H1 (cell line): Measurements from ENCODE around the gene FARP2. TPM values are rescaled to one million over a fixed set of nuclear protein-coding genes. Genes with fewer than 3 reads are reported as not detected.

ENCODE experiments used
- CTCF ChIA-PET: fragments of 300-600 bp; sonication (Branson Sonifier 250); formaldehyde crosslinking; loops from one replicate; lab custom pipeline; 2021; ENCODE audit not compliant: partially characterized antibody; lab: Charles Lee
- POLR2A ChIA-PET: fragments of 300-600 bp; sonication (Branson Sonifier 250); formaldehyde crosslinking; loops from one replicate; lab custom pipeline; 2021; ENCODE audit warnings: inconsistent platforms; ENCODE audit not compliant: partially characterized antibody; lab: Charles Lee
- DNase-seq, 2 experiments: peaks; one replicate each; pipeline versions ENCODE4 v3.0.0 to v3.0.0-alpha.2; 2010 to 2022; ENCODE audit warnings: low spot score in 2 of 2, low read depth in 1 of 2, mixed read lengths in 1 of 2
- FAIRE-seq: peaks from 2 replicates; lab custom pipeline; 2011; peaks lifted over from hg19 to GRCh38; lab: Jason Lieb, UNC
- H2AFZ ChIP-seq: 2 replicates; pipeline ENCODE4 v1.8.1; 2012; ENCODE audit warnings: low read length, inconsistent platforms
- H2AK5ac ChIP-seq: 2 replicates; pipeline ENCODE4 v1.6.1; 2013; ENCODE audit warnings: low read depth, low read length
- H2BK120ac ChIP-seq: replicated peaks from 2 replicates; pipeline ENCODE3; 2013; ENCODE audit warnings: low read depth, low read length, inconsistent platforms
- H2BK12ac ChIP-seq: 2 replicates; pipeline ENCODE4 v1.6.1; 2013; ENCODE audit warnings: low read depth, low read length
- H2BK15ac ChIP-seq: 2 replicates; pipeline ENCODE4 v1.6.1; 2013; ENCODE audit warnings: low read length
- H2BK20ac ChIP-seq: 2 replicates; pipeline ENCODE4 v1.6.1; 2013; ENCODE audit warnings: low read length
- H2BK5ac ChIP-seq: 2 replicates; pipeline ENCODE4 v1.6.1; 2013; ENCODE audit warnings: low read depth, low read length
- H3K14ac ChIP-seq: 2 replicates; pipeline ENCODE4 v1.6.1; 2013; ENCODE audit warnings: inconsistent platforms; ENCODE audit not compliant: insufficient read length
- H3K18ac ChIP-seq: 2 replicates; pipeline ENCODE4 v1.6.1; 2013; ENCODE audit warnings: low read length; ENCODE audit errors: extremely low read depth
- H3K23ac ChIP-seq: 2 replicates; pipeline ENCODE4 v1.6.1; 2013; ENCODE audit warnings: inconsistent platforms; ENCODE audit not compliant: insufficient read length
- H3K23me2 ChIP-seq: 2 replicates; pipeline ENCODE4 v1.6.1; 2013; ENCODE audit warnings: low read depth, low read length
- H3K27ac ChIP-seq: 2 replicates; pipeline ENCODE4 v1.6.1; 2011; ENCODE audit warnings: low read depth, low read length, inconsistent platforms
- H3K27me3 ChIP-seq, 4 experiments: replicated peaks in 1 of 4; 1 replicate in 1 of 4; 2 replicates in 3 of 4; pipeline versions ENCODE4 v1.6.1 to v1.8.1; 2011 to 2013; ENCODE audit warnings: low read length in 3 of 4, mild to moderate bottlenecking in 3 of 4, inconsistent platforms in 2 of 4, mixed read lengths in 2 of 4, moderate library complexity in 1 of 4; ENCODE audit not compliant: control insufficient read depth in 3 of 4, insufficient read depth in 3 of 4; ENCODE audit errors: extremely low read depth in 1 of 4
- H3K36me3 ChIP-seq, 4 experiments: 2 replicates each; pipeline versions ENCODE4 v1.6.1 to v1.8.1; 2011 to 2013; ENCODE audit warnings: mild to moderate bottlenecking in 4 of 4, low read length in 3 of 4, moderate library complexity in 2 of 4, control low read depth in 1 of 4, inconsistent platforms in 1 of 4; ENCODE audit not compliant: insufficient read depth in 4 of 4, control insufficient read depth in 2 of 4
- H3K4ac ChIP-seq: replicated peaks from 2 replicates; pipeline ENCODE3; 2013; ENCODE audit warnings: low read length, low read depth, mixed read lengths, inconsistent platforms; ENCODE audit not compliant: insufficient read length
- H3K4me1 ChIP-seq, 4 experiments: replicated peaks in 1 of 4; 1 replicate in 1 of 4; 2 replicates in 3 of 4; pipeline versions ENCODE4 v1.6.1 to v1.8.1; 2011 to 2013; ENCODE audit warnings: low read length in 3 of 4, inconsistent platforms in 2 of 4, mixed read lengths in 1 of 4; ENCODE audit not compliant: insufficient read depth in 4 of 4, control insufficient read depth in 3 of 4
- H3K4me2 ChIP-seq, 2 experiments: 2 replicates each; pipeline versions ENCODE4 v1.6.1 to v1.8.1; 2011 to 2013; ENCODE audit warnings: low read depth in 2 of 2, low read length in 2 of 2, control low read depth in 1 of 2, inconsistent platforms in 1 of 2, mild to moderate bottlenecking in 1 of 2; ENCODE audit not compliant: insufficient read depth in 1 of 2
- H3K4me3 ChIP-seq, 4 experiments: fragments of 200-600, 300-600 bp in 1 of 4; sonication (generic), shearing (Covaris generic), sonication (Bioruptor Twin) in 1 of 4; 2 replicates each; pipeline versions ENCODE4 v1.5.1 to v1.8.1; 2011 to 2016; ENCODE audit warnings: low read length in 4 of 4, low read depth in 3 of 4, control low read depth in 2 of 4, inconsistent platforms in 2 of 4, mild to moderate bottlenecking in 2 of 4, mixed read lengths in 1 of 4, moderate library complexity in 1 of 4; ENCODE audit not compliant: insufficient read depth in 2 of 4; ENCODE audit errors: extremely low read depth in 1 of 4
- H3K56ac ChIP-seq: replicated peaks from 2 replicates; pipeline ENCODE3; 2013; ENCODE audit warnings: low read depth, mild to moderate bottlenecking, mixed read lengths, low read length, inconsistent platforms; ENCODE audit not compliant: insufficient read length
- H3K79me1 ChIP-seq: 2 replicates; pipeline ENCODE4 v1.6.1; 2013; ENCODE audit warnings: low read depth, low read length, control low read depth
- H3K79me2 ChIP-seq, 2 experiments: 2 replicates each; pipeline versions ENCODE4 v1.6.1 to v1.8.1; 2012 to 2013; ENCODE audit warnings: low read length in 2 of 2, mild to moderate bottlenecking in 2 of 2, inconsistent platforms in 1 of 2; ENCODE audit not compliant: insufficient read depth in 2 of 2, control insufficient read depth in 1 of 2
- H3K9ac ChIP-seq, 4 experiments: replicated peaks in 1 of 4; 1 replicate in 1 of 4; 2 replicates in 3 of 4; pipeline versions ENCODE4 v1.6.1 to v1.8.1; 2011 to 2013; ENCODE audit warnings: low read depth in 3 of 4, low read length in 3 of 4, control low read depth in 2 of 4, mild to moderate bottlenecking in 2 of 4, moderate library complexity in 2 of 4, inconsistent platforms in 1 of 4; ENCODE audit errors: extremely low read depth in 1 of 4
- H3K9me3 ChIP-seq, 2 experiments: 2 replicates each; pipeline versions ENCODE4 v1.6.1 to v1.8.1; 2012 to 2013; ENCODE audit warnings: mild to moderate bottlenecking in 2 of 2, moderate library complexity in 2 of 2, control low read depth in 1 of 2, inconsistent platforms in 1 of 2, low read depth in 1 of 2, low read length in 1 of 2, mixed read lengths in 1 of 2; ENCODE audit not compliant: insufficient read depth in 2 of 2
- H4K20me1 ChIP-seq, 2 experiments: replicated peaks in 1 of 2; 2 replicates each; pipeline versions ENCODE3 to v1.8.1; 2011 to 2013; ENCODE audit warnings: inconsistent platforms in 2 of 2, low read length in 2 of 2, mild to moderate bottlenecking in 1 of 2; ENCODE audit not compliant: insufficient read depth in 2 of 2, control insufficient read depth in 1 of 2
- H4K5ac ChIP-seq: 2 replicates; pipeline ENCODE4 v1.6.1; 2013; ENCODE audit warnings: low read length, low read depth, mixed read lengths, inconsistent platforms; ENCODE audit not compliant: insufficient read length
- H4K8ac ChIP-seq: 2 replicates; pipeline ENCODE4 v1.8.0; 2013; ENCODE audit warnings: mild to moderate bottlenecking, moderate library complexity, low read length, inconsistent platforms; ENCODE audit not compliant: insufficient read depth; ENCODE audit errors: extremely low read depth
- H4K91ac ChIP-seq: replicated peaks from 2 replicates; pipeline ENCODE3; 2013; ENCODE audit warnings: low read length, mixed read lengths, inconsistent platforms; ENCODE audit not compliant: insufficient read length
- ATF2 ChIP-seq: IDR thresholded peaks from 2 replicates; pipeline ENCODE4 v1.6.1; 2012; ENCODE audit warnings: low read length, inconsistent platforms
- CTBP2 ChIP-seq: IDR thresholded peaks from 2 replicates; pipeline ENCODE4 v1.7.0; 2011; ENCODE audit warnings: borderline replicate concordance, mild to moderate bottlenecking, moderate library complexity, mixed read lengths, low read length; ENCODE audit not compliant: insufficient read depth, insufficient read length
- FOSL1 ChIP-seq: IDR thresholded peaks from 2 replicates; pipeline ENCODE4 v1.6.1; 2011; ENCODE audit warnings: mild to moderate bottlenecking, low read depth, low read length, moderate library complexity; ENCODE audit not compliant: insufficient read depth
- GABPA ChIP-seq: IDR thresholded peaks from 2 replicates; pipeline ENCODE4 v1.6.1; 2011; ENCODE audit warnings: mild to moderate bottlenecking, low read length, moderate library complexity, borderline replicate concordance; ENCODE audit not compliant: insufficient read depth
- KDM5A ChIP-seq: fragments of 200-600 bp; IDR thresholded peaks from 2 replicates; pipeline ENCODE4 v1.7.1; 2012; ENCODE audit warnings: mild to moderate bottlenecking, low read length, inconsistent platforms, mixed read lengths
- NRF1 ChIP-seq: IDR thresholded peaks from 2 replicates; pipeline ENCODE4 v1.6.1; 2011; ENCODE audit warnings: mild to moderate bottlenecking, low read depth, low read length, improper control_type of control experiment
- SIX5 ChIP-seq: IDR thresholded peaks from 2 replicates; pipeline ENCODE4 v1.6.1; 2011; ENCODE audit warnings: mild to moderate bottlenecking, low read depth, low read length
- SP1 ChIP-seq: IDR thresholded peaks from 2 replicates; pipeline ENCODE4 v1.6.1; 2011; ENCODE audit warnings: low read depth, low read length
- TAF1 ChIP-seq: IDR thresholded peaks from 2 replicates; pipeline ENCODE4 v1.6.1; 2011; ENCODE audit warnings: mild to moderate bottlenecking, low read depth, low read length
- TCF12 ChIP-seq: IDR thresholded peaks from 2 replicates; pipeline ENCODE4 v1.6.1; 2011; ENCODE audit warnings: low read depth, mild to moderate bottlenecking, low read length
- TEAD4 ChIP-seq: IDR thresholded peaks from 2 replicates; pipeline ENCODE4 v1.6.1; 2012; ENCODE audit warnings: low read depth, low read length, inconsistent platforms, mixed read lengths
- WGBS, 2 experiments: shearing (Covaris generic) in 1 of 2; methylation state at CpG; one replicate each; pipeline versions ENCODE4 v1.1.6 to v1.1.7; 2013 to 2015; ENCODE audit warnings: low lambda C conversion rate in 2 of 2, mixed read lengths in 2 of 2, inconsistent platforms in 1 of 2, low coverage in 1 of 2, missing lambda C conversion rate in 1 of 2; ENCODE audit not compliant: insufficient replicate concordance in 2 of 2, insufficient coverage in 1 of 2, insufficient read length in 1 of 2; ENCODE audit errors: extremely low coverage in 1 of 2, missing lambda C conversion rate in 1 of 2; 5-methylcytosine and 5-hydroxymethylcytosine counted together
- polyA plus RNA-seq, 7 experiments: library from polyadenylated mRNA; depleted of rRNA in 3 of 7; stranded (reverse) in 5 of 7; unstranded in 2 of 7; fragments of >200 nt in 5 of 7; fragments of 200-250 nt in 2 of 7; gene quantifications; 1 replicate in 5 of 7; 2 replicates in 1 of 7; 4 replicates in 1 of 7; pipeline versions ENCODE4 v1.2.1 to v1.2.3, GENCODE V29; 2011 to 2013; ENCODE audit warnings: missing spikeins in 2 of 7, mixed read lengths in 2 of 7
- total RNA-seq: library from RNA; stranded (reverse); fragmentation: NEBNext Ultra II Directional; extraction: Animal tissue kit (Norgen Biotek cat#: 25700); gene quantifications from 2 replicates; pipeline ENCODE4 v1.2.1, GENCODE V29; 2021
- TF ChIP-seq, protein P1 (sequence below): IDR thresholded peaks from 2 replicates; pipeline ENCODE4 v1.6.1; 2011; ENCODE audit warnings: low read depth, mild to moderate bottlenecking, low read length; ENCODE audit not compliant: insufficient read depth

The FARP2 gene
- total and polyA plus RNA-seq, 2 of the 8 experiments (the other 6 are each of a cell fraction or from before 2014, with no cell fraction given), result 12.4 to 33.4 TPM

- H3K79me2 ChIP-seq, result no peaks in the 10 kb centered on the region
- no peak overlapping the region for H4K8ac ChIP-seq
- no peak overlapping the region for H2AFZ ChIP-seq
- H3K9ac ChIP-seq, result no peak overlapping the region
- POLR2A ChIA-PET, result interaction anchor here (0.6 kb wide), 2 partner anchors 8 to 12 kb away, joined by 3 read pairs; no protein-coding TSS in a partner anchor
- no peak overlapping the region for H3K56ac ChIP-seq
- H3K27ac ChIP-seq, result no peak overlapping the region
- H2BK12ac ChIP-seq, result no peak overlapping the region
- H2BK15ac ChIP-seq, result no peak overlapping the region
- no peak overlapping the region for H2AK5ac ChIP-seq
- H4K91ac ChIP-seq, result no peak overlapping the region
- H3K9me3 ChIP-seq, result no peaks in the 10 kb centered on the region
- FAIRE-seq, result no peak
- H2BK20ac ChIP-seq, result no peak overlapping the region
- H3K4ac ChIP-seq, result no peak overlapping the region
- no peak for DNase-seq
- H3K27me3 ChIP-seq, result no peaks in the 10 kb centered on the region
- H3K18ac ChIP-seq, result no peak overlapping the region
- H3K23ac ChIP-seq, result no peak overlapping the region
- no peak overlapping the region for H3K4me2 ChIP-seq
- H3K79me1 ChIP-seq, result no peaks in the 10 kb centered on the region
- H3K14ac ChIP-seq, result no peak overlapping the region
- H3K4me1 ChIP-seq, result no peaks in the 10 kb centered on the region
- H4K20me1 ChIP-seq, result no peaks in the 10 kb centered on the region
- 86% methylated on average over 8 of the region's 8 CpGs; no CpG with 5 or more reads in 1 of the 2 experiments for WGBS, 2 experiments
- CTCF ChIA-PET, result no interaction called here
- no peak overlapping the region for H4K5ac ChIP-seq
- H2BK120ac ChIP-seq, result no peak overlapping the region
- H3K23me2 ChIP-seq, result no peaks in the 10 kb centered on the region
- H2BK5ac ChIP-seq, result no peak overlapping the region
- H3K36me3 ChIP-seq, result no peaks in the 10 kb centered on the region
- H3K4me3 ChIP-seq, result no peak overlapping the region
- TF ChIP-seq TAF1, result no peak
- TF ChIP-seq GABPA, result no peak
- no peak for TF ChIP-seq SIX5
- no peak for TF ChIP-seq TEAD4
- TF ChIP-seq KDM5A, result no peak
- TF ChIP-seq SP1, result no peak
- no peak for TF ChIP-seq FOSL1
- TF ChIP-seq NRF1, result no peak
- no peak for TF ChIP-seq CTBP2
- TF ChIP-seq, protein P1, sequence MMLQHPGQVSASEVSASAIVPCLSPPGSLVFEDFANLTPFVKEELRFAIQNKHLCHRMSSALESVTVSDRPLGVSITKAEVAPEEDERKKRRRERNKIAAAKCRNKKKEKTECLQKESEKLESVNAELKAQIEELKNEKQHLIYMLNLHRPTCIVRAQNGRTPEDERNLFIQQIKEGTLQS, result no peak
- no peak for TF ChIP-seq ATF2
- no peak for TF ChIP-seq TCF12
These were observed 122.1 kb downstream of the FARP2 start for GRCh38 chr2:241478166-241478565.
